HepG2 (cell line): ENCODE measurements around the gene LRP5. TPM values are rescaled to one million over a fixed set of nuclear protein-coding genes. Genes with fewer than 3 reads are reported as not detected.
A peak's percentile ranks its signal among the peaks of the same experiment; 100 is the strongest.

Experiments used
- BORCS8-MEF2B ChIP-seq: sonication (generic); formaldehyde crosslinking; IDR thresholded peaks from 2 replicates; pipeline ENCODE4 v1.8.0; 2022; ENCODE audit warnings: mild to moderate bottlenecking, missing genetic modification reagents
- FIP1L1 ChIP-seq: fragments of 200-400 bp; formaldehyde crosslinking; IDR thresholded peaks from 2 replicates; pipeline ENCODE4 v1.6.1; 2018; ENCODE audit warnings: low read depth, mild to moderate bottlenecking, low read length, moderate library complexity, borderline replicate concordance; ENCODE audit not compliant: insufficient read depth
- HIVEP1 ChIP-seq: sonication (generic); formaldehyde crosslinking; IDR thresholded peaks from 2 replicates; pipeline ENCODE4 v1.4.0; 2020; ENCODE audit warnings: mild to moderate bottlenecking, missing genetic modification reagents
- JUN ChIP-seq: sonication (generic); formaldehyde crosslinking; IDR thresholded peaks from 2 replicates; pipeline ENCODE4 v1.4.0; 2020; ENCODE audit warnings: mild to moderate bottlenecking, missing genetic modification reagents
- JUND ChIP-seq: sonication (generic); formaldehyde crosslinking; IDR thresholded peaks from 2 replicates; pipeline ENCODE4 v1.8.0; 2022; ENCODE audit warnings: mild to moderate bottlenecking, missing genetic modification reagents
- KDM2A ChIP-seq: sonication (generic); formaldehyde crosslinking; IDR thresholded peaks from 2 replicates; pipeline ENCODE4 v1.4.0; 2020; ENCODE audit warnings: low read depth, missing genetic modification reagents, borderline replicate concordance
- MED1 ChIP-seq: sonication (generic); formaldehyde crosslinking; IDR thresholded peaks from 2 replicates; pipeline ENCODE4 v1.4.0; 2020; ENCODE audit warnings: missing genetic modification reagents
- POLR2G ChIP-seq: fragments of 200-400 bp; formaldehyde crosslinking; IDR thresholded peaks from 2 replicates; pipeline ENCODE4 v1.6.1; 2018; ENCODE audit warnings: mild to moderate bottlenecking, low read depth, low read length, moderate library complexity
- SP1 ChIP-seq, 2 experiments: fragments of 450-650 bp in 1 of 2; sonication (generic) in 1 of 2; formaldehyde crosslinking in 1 of 2; IDR thresholded peaks; 2 replicates each; pipeline versions ENCODE4 v1.4.0 to v1.6.1; 2016 to 2020; ENCODE audit warnings: missing genetic modification reagents in 1 of 2
- TAF15 ChIP-seq: fragments of 200-400 bp; formaldehyde crosslinking; IDR thresholded peaks from one replicate; pipeline ENCODE4 v1.6.1; 2018; ENCODE audit warnings: mild to moderate bottlenecking, low read depth, low read length; ENCODE audit not compliant: poor library complexity, severe bottlenecking
- TGIF2 ChIP-seq: IDR thresholded peaks from 2 replicates; pipeline ENCODE4 v1.6.1; 2016; ENCODE audit warnings: control low read depth, missing compliant biosample characterization
- TRIM24 ChIP-seq: sonication (generic); formaldehyde crosslinking; IDR thresholded peaks from 2 replicates; pipeline ENCODE4 v1.8.0; 2022; ENCODE audit warnings: mild to moderate bottlenecking, missing genetic modification reagents
- ZBTB42 ChIP-seq: sonication (generic); formaldehyde crosslinking; IDR thresholded peaks from 2 replicates; pipeline ENCODE4 v1.5.0; 2020; ENCODE audit warnings: mild to moderate bottlenecking, missing genetic modification reagents
- ZMYM4 ChIP-seq: sonication (generic); formaldehyde crosslinking; IDR thresholded peaks from 2 replicates; pipeline ENCODE4 v1.8.1; 2023; ENCODE audit warnings: mild to moderate bottlenecking, missing genetic modification reagents
- ZNF143 ChIP-seq: sonication (generic); formaldehyde crosslinking; IDR thresholded peaks from 2 replicates; pipeline ENCODE4 v1.4.0; 2020; ENCODE audit warnings: missing genetic modification reagents
- ZNF205 ChIP-seq: IDR thresholded peaks from 2 replicates; pipeline ENCODE4 v1.6.1; 2018; ENCODE audit warnings: missing biosample characterization, missing genetic modification reagents
- ZNF879 ChIP-seq: sonication (generic); formaldehyde crosslinking; IDR thresholded peaks from 2 replicates; pipeline ENCODE4 v1.8.1; 2023; ENCODE audit warnings: missing genetic modification reagents
- polyA plus RNA-seq, 8 experiments: library from polyadenylated mRNA; depleted of rRNA in 3 of 8; stranded (reverse) in 7 of 8; unstranded in 1 of 8; fragments of >200 nt; fragmentation: Illumina TruSeq in 4 of 8; extraction: Trizol in 4 of 8; gene quantifications; 2 replicates each; pipeline versions ENCODE4 v1.2.1 to v1.2.3, GENCODE V29; 2011 to 2016; ENCODE audit warnings: low read depth in 4 of 8, missing spikeins in 1 of 8, mixed read lengths in 1 of 8; ENCODE audit not compliant: insufficient read depth in 1 of 8
- total RNA-seq, 5 experiments: library from RNA; depleted of rRNA; stranded (reverse); fragments of >200 nt; fragmentation: Illumina TruSeq; extraction: Trizol; gene quantifications; 2 replicates each; pipeline ENCODE4 v1.2.3, GENCODE V29; 2016; ENCODE audit warnings: low read depth in 1 of 5
- TF ChIP-seq, protein P1 (sequence below): sonication (generic); formaldehyde crosslinking; IDR thresholded peaks from 2 replicates; pipeline ENCODE4 v1.5.0; 2020; ENCODE audit warnings: mild to moderate bottlenecking, low read depth, missing genetic modification reagents, borderline replicate concordance
- TF ChIP-seq, protein P2 (sequence below): sonication (generic); formaldehyde crosslinking; IDR thresholded peaks from 2 replicates; pipeline ENCODE4 v1.4.0; 2020; ENCODE audit warnings: mild to moderate bottlenecking, missing genetic modification reagents
- TF ChIP-seq, protein P3 (sequence below): IDR thresholded peaks from 2 replicates; pipeline ENCODE4 v1.6.1; 2016; ENCODE audit warnings: missing compliant biosample characterization, missing genetic modification reagents, borderline replicate concordance
- TF ChIP-seq, protein P4 (sequence below): sonication (generic); formaldehyde crosslinking; IDR thresholded peaks from 2 replicates; pipeline ENCODE4 v1.4.0; 2020; ENCODE audit warnings: missing genetic modification reagents
- TF ChIP-seq, protein P5 (sequence below): sonication (generic); formaldehyde crosslinking; IDR thresholded peaks from 2 replicates; pipeline ENCODE4 v1.4.0; 2020; ENCODE audit warnings: missing genetic modification reagents, borderline replicate concordance

The LRP5 gene
- total and polyA plus RNA-seq, 2 of the 13 experiments (the other 11 are each of a cell fraction or from before 2014, with no cell fraction given), result 40.4 to 64.0 TPM

DNA sequence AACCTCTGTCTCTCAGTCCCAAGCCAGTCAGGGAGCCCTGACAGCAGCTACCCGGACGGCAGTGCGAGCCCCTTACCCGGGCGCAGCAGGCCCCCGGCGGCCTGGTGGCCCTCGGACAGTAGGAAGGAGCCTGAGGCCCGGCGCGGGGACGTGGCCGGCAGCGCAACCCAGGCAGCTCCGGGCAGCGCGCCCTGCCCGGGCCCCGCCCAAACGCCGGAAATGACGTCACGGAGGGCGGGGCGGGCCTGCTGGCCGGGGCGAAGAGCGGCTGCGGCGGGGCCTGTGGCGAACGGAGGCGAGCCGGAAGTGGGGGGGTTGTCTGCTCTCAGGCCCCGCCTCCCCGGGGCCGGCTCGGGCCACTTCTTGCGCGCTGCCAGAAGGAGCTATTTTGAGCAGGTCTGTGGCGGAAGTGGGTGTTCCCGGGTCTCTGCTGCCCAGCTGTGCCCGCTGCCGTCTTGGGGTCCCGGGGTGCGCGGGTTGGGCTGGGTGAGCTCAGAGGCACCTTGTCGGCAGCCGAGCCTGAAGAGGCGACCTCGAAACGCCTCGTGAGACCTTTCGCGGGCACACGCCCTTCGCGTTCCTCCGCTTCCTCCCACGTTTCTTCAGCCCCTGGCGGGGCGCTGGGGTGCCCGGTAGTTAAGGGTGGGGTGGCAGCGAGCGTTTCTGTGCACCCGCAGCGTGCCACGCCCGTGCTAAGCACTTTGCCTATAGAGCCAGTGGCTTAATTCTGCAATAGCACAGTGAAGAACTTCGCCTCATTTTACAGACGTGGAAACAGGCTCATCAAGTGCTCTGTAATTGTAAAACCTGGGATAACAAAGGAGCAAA, 40.4 kb upstream of the LRP5 start, which contains the start of gene C11orf24 (continued):
- TF ChIP-seq, protein P1, sequence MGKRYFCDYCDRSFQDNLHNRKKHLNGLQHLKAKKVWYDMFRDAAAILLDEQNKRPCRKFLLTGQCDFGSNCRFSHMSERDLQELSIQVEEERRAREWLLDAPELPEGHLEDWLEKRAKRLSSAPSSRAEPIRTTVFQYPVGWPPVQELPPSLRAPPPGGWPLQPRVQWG (CRISPR knock-in tag), result no peak
- peak; percentile 40; the same call in 1 of the 2 replicates for TF ChIP-seq BORCS8-MEF2B (CRISPR knock-in tag)
- peak; percentile 63 for TF ChIP-seq TAF15
- TF ChIP-seq TRIM24 (CRISPR knock-in tag), result no peak
- TF ChIP-seq ZMYM4 (CRISPR knock-in tag), result peak; percentile 70; the same call in 1 of the 2 replicates
- peak; percentile 85; the same call in 1 of the 2 replicates for TF ChIP-seq JUN (CRISPR knock-in tag)
- TF ChIP-seq, protein P2, sequence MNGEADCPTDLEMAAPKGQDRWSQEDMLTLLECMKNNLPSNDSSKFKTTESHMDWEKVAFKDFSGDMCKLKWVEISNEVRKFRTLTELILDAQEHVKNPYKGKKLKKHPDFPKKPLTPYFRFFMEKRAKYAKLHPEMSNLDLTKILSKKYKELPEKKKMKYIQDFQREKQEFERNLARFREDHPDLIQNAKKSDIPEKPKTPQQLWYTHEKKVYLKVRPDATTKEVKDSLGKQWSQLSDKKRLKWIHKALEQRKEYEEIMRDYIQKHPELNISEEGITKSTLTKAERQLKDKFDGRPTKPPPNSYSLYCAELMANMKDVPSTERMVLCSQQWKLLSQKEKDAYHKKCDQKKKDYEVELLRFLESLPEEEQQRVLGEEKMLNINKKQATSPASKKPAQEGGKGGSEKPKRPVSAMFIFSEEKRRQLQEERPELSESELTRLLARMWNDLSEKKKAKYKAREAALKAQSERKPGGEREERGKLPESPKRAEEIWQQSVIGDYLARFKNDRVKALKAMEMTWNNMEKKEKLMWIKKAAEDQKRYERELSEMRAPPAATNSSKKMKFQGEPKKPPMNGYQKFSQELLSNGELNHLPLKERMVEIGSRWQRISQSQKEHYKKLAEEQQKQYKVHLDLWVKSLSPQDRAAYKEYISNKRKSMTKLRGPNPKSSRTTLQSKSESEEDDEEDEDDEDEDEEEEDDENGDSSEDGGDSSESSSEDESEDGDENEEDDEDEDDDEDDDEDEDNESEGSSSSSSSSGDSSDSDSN (CRISPR knock-in tag), result peak; percentile 74; the same call in 1 of the 2 replicates
- TF ChIP-seq MED1 (CRISPR knock-in tag), result peak; percentile 80
- no peak for TF ChIP-seq SP1 (IDR thresholded peaks at IDR 0.05)
- peak; percentile 65 for TF ChIP-seq SP1 (CRISPR knock-in tag; IDR thresholded peaks at IDR 0.05)
- TF ChIP-seq POLR2G, result peak; percentile 91
- 0 out of 2 replicates have a peak, but pooled peaks have one; percentile 56 for TF ChIP-seq ZBTB42 (CRISPR knock-in tag)
- no peak for TF ChIP-seq ZNF879 (CRISPR knock-in tag)
- TF ChIP-seq KDM2A, result peak; percentile 61; the same call in 1 of the 2 replicates
- TF ChIP-seq FIP1L1, result no peak; the same call in 1 of the 2 replicates
- TF ChIP-seq, protein P3, sequence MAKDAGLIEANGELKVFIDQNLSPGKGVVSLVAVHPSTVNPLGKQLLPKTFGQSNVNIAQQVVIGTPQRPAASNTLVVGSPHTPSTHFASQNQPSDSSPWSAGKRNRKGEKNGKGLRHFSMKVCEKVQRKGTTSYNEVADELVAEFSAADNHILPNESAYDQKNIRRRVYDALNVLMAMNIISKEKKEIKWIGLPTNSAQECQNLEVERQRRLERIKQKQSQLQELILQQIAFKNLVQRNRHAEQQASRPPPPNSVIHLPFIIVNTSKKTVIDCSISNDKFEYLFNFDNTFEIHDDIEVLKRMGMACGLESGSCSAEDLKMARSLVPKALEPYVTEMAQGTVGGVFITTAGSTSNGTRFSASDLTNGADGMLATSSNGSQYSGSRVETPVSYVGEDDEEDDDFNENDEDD, result peak; percentile 71; the same call in 1 of the 2 replicates
- TF ChIP-seq, protein P4, sequence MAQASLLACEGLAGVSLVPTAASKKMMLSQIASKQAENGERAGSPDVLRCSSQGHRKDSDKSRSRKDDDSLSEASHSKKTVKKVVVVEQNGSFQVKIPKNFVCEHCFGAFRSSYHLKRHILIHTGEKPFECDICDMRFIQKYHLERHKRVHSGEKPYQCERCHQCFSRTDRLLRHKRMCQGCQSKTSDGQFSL (CRISPR knock-in tag), result peak; percentile 98
- TF ChIP-seq TGIF2 (CRISPR knock-in tag), result peak; percentile 30; the same call in 1 of the 2 replicates
- no peak; the same call in 1 of the 2 replicates for TF ChIP-seq ZNF143 (CRISPR knock-in tag)
- TF ChIP-seq ZNF205, result peak; percentile 25; the same call in 1 of the 2 replicates
- TF ChIP-seq, protein P5, sequence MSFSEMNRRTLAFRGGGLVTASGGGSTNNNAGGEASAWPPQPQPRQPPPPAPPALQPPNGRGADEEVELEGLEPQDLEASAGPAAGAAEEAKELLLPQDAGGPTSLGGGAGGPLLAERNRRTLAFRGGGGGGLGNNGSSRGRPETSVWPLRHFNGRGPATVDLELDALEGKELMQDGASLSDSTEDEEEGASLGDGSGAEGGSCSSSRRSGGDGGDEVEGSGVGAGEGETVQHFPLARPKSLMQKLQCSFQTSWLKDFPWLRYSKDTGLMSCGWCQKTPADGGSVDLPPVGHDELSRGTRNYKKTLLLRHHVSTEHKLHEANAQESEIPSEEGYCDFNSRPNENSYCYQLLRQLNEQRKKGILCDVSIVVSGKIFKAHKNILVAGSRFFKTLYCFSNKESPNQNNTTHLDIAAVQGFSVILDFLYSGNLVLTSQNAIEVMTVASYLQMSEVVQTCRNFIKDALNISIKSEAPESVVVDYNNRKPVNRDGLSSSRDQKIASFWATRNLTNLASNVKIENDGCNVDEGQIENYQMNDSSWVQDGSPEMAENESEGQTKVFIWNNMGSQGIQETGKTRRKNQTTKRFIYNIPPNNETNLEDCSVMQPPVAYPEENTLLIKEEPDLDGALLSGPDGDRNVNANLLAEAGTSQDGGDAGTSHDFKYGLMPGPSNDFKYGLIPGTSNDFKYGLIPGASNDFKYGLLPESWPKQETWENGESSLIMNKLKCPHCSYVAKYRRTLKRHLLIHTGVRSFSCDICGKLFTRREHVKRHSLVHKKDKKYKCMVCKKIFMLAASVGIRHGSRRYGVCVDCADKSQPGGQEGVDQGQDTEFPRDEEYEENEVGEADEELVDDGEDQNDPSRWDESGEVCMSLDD, result peak; percentile 78; the same call in 1 of the 2 replicates
- TF ChIP-seq JUND (CRISPR knock-in tag), result peak; percentile 74; the same call in 1 of the 2 replicates
- no peak; the same call in 1 of the 2 replicates for TF ChIP-seq HIVEP1
